ENCODE measurements around the gene MRGPRF. TPM values are rescaled to one million over a fixed set of nuclear protein-coding genes. Genes with fewer than 3 reads are reported as not detected.

MRGPRF gene
- total RNA-seq, 4 donors from 2014 or later = 0.84 to 11.0 (median 7.3) TPM

- DNase-seq (ENCODE audit: low spot score in 2 of 2) = no peak
- no peak overlapping the region for H3K4me3 ChIP-seq (ENCODE audit: low read depth, poor library complexity, severe bottlenecking)
- 93 to 95% methylated on average over 5 to 7 of the region's 9 CpGs for WGBS, 2 donors
- intact Hi-C loops (cut with DNase I; ENCODE audit: low total_unique reads) = no loop called here
- no peak for TF ChIP-seq CTCF (IDR thresholded peaks at IDR 0.05)
- no peak for TF ChIP-seq POLR2A (IDR thresholded peaks at IDR 0.05)
Measured at GRCh38 chr11:69003301-69003865, 9.7 kb downstream of the MRGPRF start.

GRCh38 chr11:69002570-69003231 is 10.3 kb downstream of the MRGPRF start:
- WGBS, 2 donors = 77 to 91% methylated on average over 7 to 13 of the region's 13 CpGs
- intact Hi-C loops (cut with DNase I; ENCODE audit: low total_unique reads) = no loop called here
- TF ChIP-seq POLR2A (IDR thresholded peaks at IDR 0.05) = no peak
- TF ChIP-seq CTCF (IDR thresholded peaks at IDR 0.05) = no peak
- no peak overlapping the region for H3K4me3 ChIP-seq (ENCODE audit: low read depth, poor library complexity, severe bottlenecking)
- DNase-seq (ENCODE audit: low spot score in 2 of 2) = peak in 1 of 2 donors; percentile 82

- intact Hi-C loops (cut with DNase I; ENCODE audit: low total_unique reads) = no loop called here
- TF ChIP-seq CTCF (IDR thresholded peaks at IDR 0.05) = no peak
- TF ChIP-seq POLR2A (IDR thresholded peaks at IDR 0.05) = no peak
- H3K4me3 ChIP-seq (ENCODE audit: low read depth, poor library complexity, severe bottlenecking) = no peak overlapping the region
- WGBS, 2 donors = 74 to 76% methylated on average over 6 of the region's 6 CpGs
- peak in 1 of 2 donors; percentile 68 for DNase-seq (ENCODE audit: low spot score in 2 of 2)
Measured at GRCh38 chr11:69002110-69002569, 10.9 kb downstream of the MRGPRF start.

GRCh38 chr11:69001243-69002081 is 11.6 kb downstream of the MRGPRF start:
- DNase-seq (ENCODE audit: low spot score in 2 of 2) = peak in 1 of 2 donors; percentile 87
- TF ChIP-seq CTCF (IDR thresholded peaks at IDR 0.05) = no peak
- TF ChIP-seq POLR2A (IDR thresholded peaks at IDR 0.05) = no peak
- H3K4me3 ChIP-seq (ENCODE audit: low read depth, poor library complexity, severe bottlenecking) = no peak overlapping the region
- 67 to 68% methylated on average over 23 of the region's 23 CpGs for WGBS, 2 donors
- intact Hi-C loops (cut with DNase I; ENCODE audit: low total_unique reads) = no loop called here

- TF ChIP-seq POLR2A (IDR thresholded peaks at IDR 0.05) = no peak
- TF ChIP-seq CTCF (IDR thresholded peaks at IDR 0.05) = peak in 1 of 3 donors; percentile 19
- intact Hi-C loops (cut with DNase I; ENCODE audit: low total_unique reads) = no loop called here
- H3K4me3 ChIP-seq (ENCODE audit: low read depth, poor library complexity, severe bottlenecking) = no peak overlapping the region
- DNase-seq (ENCODE audit: low spot score in 2 of 2) = peak in 1 of 2 donors; percentile 90
- 18 to 25% methylated on average over 8 of the region's 8 CpGs for WGBS, 2 donors
Measured at GRCh38 chr11:69000831-69001242, 12.2 kb downstream of the MRGPRF start.

Data from lower leg skin (tissue), 4 donors.